ENCODE measurements around the gene EEPD1.
"Not testable (repeated sequence)": the region's sequence is repeated elsewhere in the genome, so short reads cannot be mapped to it uniquely, and the experiment has no call there.

EEPD1 gene
- long read RNA-seq, donor 1, partial matches to known transcripts = 0 of 1 reads
- long read RNA-seq, donor 1, other reads (novel, unspliced or antisense) = 0 of 1 reads
- long read RNA-seq, donor 2, full-length matches to known transcripts = 2 of 2 reads
- long read RNA-seq, donor 2, partial matches to known transcripts = 0 of 2 reads
- long read RNA-seq, donor 2, other reads (novel, unspliced or antisense) = 0 of 2 reads
- long read RNA-seq, donor 3 = 0 reads
- long read RNA-seq, donor 4, partial matches to known transcripts = 0 of 1 reads
- long read RNA-seq, donor 4, other reads (novel, unspliced or antisense) = 0 of 1 reads
- long read RNA-seq, donor 5, full-length matches to known transcripts = 3 of 3 reads
- long read RNA-seq, donor 5, partial matches to known transcripts = 0 of 3 reads
- long read RNA-seq, donor 5, other reads (novel, unspliced or antisense) = 0 of 3 reads
- long read RNA-seq, donor 6, full-length matches to known transcripts = 5 of 5 reads
- long read RNA-seq, donor 6, partial matches to known transcripts = 0 of 5 reads
- long read RNA-seq, donor 6, other reads (novel, unspliced or antisense) = 0 of 5 reads
- long read RNA-seq, donor 7, partial matches to known transcripts = 0 of 1 reads
- long read RNA-seq, donor 7, other reads (novel, unspliced or antisense) = 0 of 1 reads
- long read RNA-seq, donor 8, full-length matches to known transcripts = 3 of 3 reads
- long read RNA-seq, donor 8, partial matches to known transcripts = 0 of 3 reads
- long read RNA-seq, donor 8, other reads (novel, unspliced or antisense) = 0 of 3 reads

GRCh38 chr7:36152756-36153570 is at the start of gene EEPD1:
Gene EEPD1, plus strand, starts transcription at chr7:36153254. Its CDS starts 1,071 bp downstream, at chr7:36154325.
- DNase-seq = peak; percentile 97

- DNase-seq = no peak
Measured at GRCh38 chr7:36103837-36104561, 49.1 kb upstream of the EEPD1 start.

- DNase-seq = not testable (repeated sequence)
Measured at GRCh38 chr7:36106972-36107908, 45.8 kb upstream of the EEPD1 start.

- no peak for DNase-seq
Measured at GRCh38 chr7:36107926-36108631, 45.0 kb upstream of the EEPD1 start.

- DNase-seq = no peak
Measured at GRCh38 chr7:36109013-36109627, 43.9 kb upstream of the EEPD1 start.

GRCh38 chr7:36110584-36110983 is 42.5 kb upstream of the EEPD1 start:
- DNase-seq = no peak

GRCh38 chr7:36112969-36113368 is 40.1 kb upstream of the EEPD1 start:
- no peak for DNase-seq

GRCh38 chr7:36114355-36114754 is 38.7 kb upstream of the EEPD1 start:
- DNase-seq = no peak

GRCh38 chr7:36115448-36116321 is 37.4 kb upstream of the EEPD1 start:
- DNase-seq = no peak

GRCh38 chr7:36116347-36117202 is 36.5 kb upstream of the EEPD1 start:
- no peak for DNase-seq

- no peak for DNase-seq
Measured at GRCh38 chr7:36117203-36117840, 35.7 kb upstream of the EEPD1 start.

- DNase-seq = no peak
Measured at GRCh38 chr7:36118344-36118743, 34.7 kb upstream of the EEPD1 start.

GRCh38 chr7:36119005-36119706 is 33.9 kb upstream of the EEPD1 start:
- DNase-seq = no peak

GRCh38 chr7:36119983-36120646 is 32.9 kb upstream of the EEPD1 start:
- DNase-seq = not testable (repeated sequence)

- DNase-seq = not testable (repeated sequence)
Measured at GRCh38 chr7:36125630-36126029, 27.4 kb upstream of the EEPD1 start.
